IMR-90 (cell line): Measurements from ENCODE around the gene MYH9. TPM values are rescaled to one million over a fixed set of nuclear protein-coding genes. Genes with fewer than 3 reads are reported as not detected.

Experiments used
- ATAC-seq: fragments of 200-7000 bp; cut with Tn5 transposase; 2 replicates; pipeline ENCODE4 v1.9.1; 2020; ENCODE audit warnings: low read depth, mild to moderate bottlenecking, moderate library complexity
- BruUV-seq: library from RNA; stranded (reverse); fragments of 400-500 nt; replicated peaks from 2 replicates; lab custom pipeline; 2021; lab: Mats Ljungman, UMichigan
- CTCF ChIA-PET: fragments of 300-600 bp; formaldehyde crosslinking; extraction: SDS; loops from one replicate; lab custom pipeline; 2021; ENCODE audit warnings: antibody characterized with exemption; lab: Yijun Ruan, JAX
- POLR2A ChIA-PET: fragments of 300-600 bp; sonication (Branson Sonifier 250); formaldehyde crosslinking; loops from one replicate; lab custom pipeline; 2022; ENCODE audit warnings: antibody characterized with exemption; ENCODE audit not compliant: unreplicated experiment; lab: Charles Lee
- DNase-seq: peaks from one replicate; pipeline ENCODE4 v3.0.0; 2013
- H2AFZ ChIP-seq: replicated peaks from 2 replicates; pipeline ENCODE3; 2013; ENCODE audit warnings: low read length, mild to moderate bottlenecking; ENCODE audit not compliant: poor library complexity
- H2AK5ac ChIP-seq: 2 replicates; pipeline ENCODE4 v1.6.1; 2013; ENCODE audit warnings: low read depth, low read length, inconsistent platforms
- H2AK9ac ChIP-seq: replicated peaks from 2 replicates; pipeline ENCODE3; 2013; ENCODE audit warnings: mild to moderate bottlenecking, low read depth, low read length, moderate library complexity; ENCODE audit not compliant: poor library complexity
- H2BK120ac ChIP-seq: 2 replicates; pipeline ENCODE4 v1.6.1; 2013; ENCODE audit warnings: low read depth, low read length, inconsistent platforms
- H2BK15ac ChIP-seq: 3 replicates; pipeline ENCODE4 v1.6.1; 2013; ENCODE audit warnings: low read depth, low read length, inconsistent platforms
- H2BK20ac ChIP-seq: 2 replicates; pipeline ENCODE4 v1.6.1; 2013; ENCODE audit warnings: low read depth, mild to moderate bottlenecking, inconsistent platforms, low read length, moderate library complexity
- H2BK5ac ChIP-seq: 2 replicates; pipeline ENCODE4 v1.6.1; 2013; ENCODE audit warnings: mild to moderate bottlenecking, low read depth, low read length, inconsistent platforms; ENCODE audit not compliant: poor library complexity, severe bottlenecking
- H3K14ac ChIP-seq: replicated peaks from 2 replicates; pipeline ENCODE4 v1.6.1; 2013; ENCODE audit warnings: low read depth, low read length, inconsistent platforms
- H3K18ac ChIP-seq: 2 replicates; pipeline ENCODE4 v1.6.1; 2013; ENCODE audit warnings: low read depth, low read length, control low read depth
- H3K23ac ChIP-seq: 2 replicates; pipeline ENCODE4 v1.6.1; 2013; ENCODE audit warnings: low read depth, low read length, inconsistent platforms
- H3K27ac ChIP-seq: 2 replicates; pipeline ENCODE4 v1.5.1; 2013; ENCODE audit warnings: mild to moderate bottlenecking, control low read depth, low read length; ENCODE audit not compliant: insufficient read depth
- H3K27me3 ChIP-seq: 2 replicates; pipeline ENCODE4 v1.6.1; 2013; ENCODE audit warnings: low read length; ENCODE audit not compliant: control insufficient read depth, insufficient read depth
- H3K36me3 ChIP-seq: 2 replicates; pipeline ENCODE4 v1.6.1; 2013; ENCODE audit warnings: low read length, mixed read lengths; ENCODE audit not compliant: control insufficient read depth, insufficient read depth
- H3K4ac ChIP-seq: 2 replicates; pipeline ENCODE4 v1.6.1; 2013; ENCODE audit warnings: low read depth, low read length, inconsistent platforms
- H3K4me1 ChIP-seq: 2 replicates; pipeline ENCODE4 v1.6.1; 2013; ENCODE audit warnings: low read length, mixed read lengths; ENCODE audit not compliant: control insufficient read depth, insufficient read depth
- H3K4me2 ChIP-seq: 2 replicates; pipeline ENCODE4 v1.6.1; 2013; ENCODE audit warnings: low read depth, mild to moderate bottlenecking, control low read depth, low read length, moderate library complexity
- H3K4me3 ChIP-seq: 2 replicates; pipeline ENCODE4 v1.5.1; 2013; ENCODE audit warnings: low read depth, mild to moderate bottlenecking, control low read depth, low read length, moderate library complexity; ENCODE audit not compliant: insufficient read depth
- H3K56ac ChIP-seq: 2 replicates; pipeline ENCODE4 v1.6.1; 2013; ENCODE audit warnings: low read length, inconsistent platforms; ENCODE audit not compliant: insufficient read depth; ENCODE audit errors: extremely low read depth
- H3K79me1 ChIP-seq, 2 experiments: 2 replicates each; pipeline ENCODE4 v1.6.1; 2013; ENCODE audit warnings: low read length in 2 of 2, inconsistent platforms in 1 of 2, low read depth in 1 of 2
- H3K9ac ChIP-seq: 2 replicates; pipeline ENCODE4 v1.6.1; 2013; ENCODE audit warnings: low read depth, low read length, control low read depth
- H3K9me1 ChIP-seq: 2 replicates; pipeline ENCODE4 v1.6.1; 2013; ENCODE audit warnings: low read length, inconsistent platforms; ENCODE audit not compliant: insufficient read depth
- H3K9me3 ChIP-seq: 2 replicates; pipeline ENCODE4 v1.6.1; 2013; ENCODE audit warnings: low read length; ENCODE audit not compliant: control insufficient read depth, insufficient read depth
- H4K20me1 ChIP-seq: 2 replicates; pipeline ENCODE4 v1.6.1; 2013; ENCODE audit warnings: low read length, inconsistent platforms; ENCODE audit not compliant: insufficient read depth
- H4K5ac ChIP-seq: 2 replicates; pipeline ENCODE4 v1.6.1; 2013; ENCODE audit warnings: mild to moderate bottlenecking, low read depth, low read length, control low read depth
- H4K8ac ChIP-seq, 2 experiments: 2 replicates each; pipeline ENCODE4 v1.6.1; 2013; ENCODE audit warnings: low read depth in 2 of 2, low read length in 2 of 2, control low read depth in 1 of 2, inconsistent platforms in 1 of 2
- H4K91ac ChIP-seq: 2 replicates; pipeline ENCODE4 v1.6.1; 2013; ENCODE audit warnings: low read depth, low read length, inconsistent platforms; ENCODE audit not compliant: insufficient read depth
- BHLHE40 ChIP-seq: fragments of 150-350 bp; IDR thresholded peaks from 2 replicates; pipeline ENCODE4 v1.6.1; 2016; ENCODE audit warnings: mild to moderate bottlenecking, low read depth, low read length
- CHD1 ChIP-seq: IDR thresholded peaks from 2 replicates; pipeline ENCODE4 v1.6.1; 2012; ENCODE audit warnings: low read depth, low read length, improper control_type of control experiment
- FOS ChIP-seq: fragments of 150-350 bp; IDR thresholded peaks from 2 replicates; pipeline ENCODE4 v1.6.1; 2016; ENCODE audit warnings: low read depth, low read length
- MXI1 ChIP-seq: IDR thresholded peaks from 2 replicates; pipeline ENCODE4 v1.6.1; 2012; ENCODE audit warnings: low read depth, mild to moderate bottlenecking, low read length, moderate library complexity, borderline replicate concordance
- NFE2L2 ChIP-seq: fragments of 150-350 bp; IDR thresholded peaks from 2 replicates; pipeline ENCODE4 v1.6.1; 2016; ENCODE audit warnings: low read depth, mild to moderate bottlenecking, low read length
- POLR2A ChIP-seq: IDR thresholded peaks from 2 replicates; pipeline ENCODE4 v1.6.1; 2012; ENCODE audit warnings: mild to moderate bottlenecking, low read depth, low read length
- RAD21 ChIP-seq: IDR thresholded peaks from 2 replicates; pipeline ENCODE4 v1.6.1; 2012; ENCODE audit warnings: low read length, improper control_type of control experiment
- SMC3 ChIP-seq: fragments of 150-350 bp; IDR thresholded peaks from 2 replicates; pipeline ENCODE4 v1.6.1; 2016; ENCODE audit warnings: low read depth, mild to moderate bottlenecking, antibody characterized with exemption, low read length, moderate library complexity
- WGBS, 2 experiments: methylation state at CpG; one replicate each; pipeline versions ENCODE4 v1.1.5 to v1.1.7; 2013; ENCODE audit warnings: missing lambda C conversion rate in 2 of 2; ENCODE audit not compliant: insufficient read length in 1 of 2; ENCODE audit errors: extremely low coverage in 2 of 2; 5-methylcytosine and 5-hydroxymethylcytosine counted together
- dilution Hi-C: fragments of 300-500 bp; cut with HindIII; formaldehyde crosslinking; loops from one replicate; pipeline ENCODE4 v1.14.3; 2018; ENCODE audit warnings: low sequenced_read_pairs; ENCODE audit not compliant: unreplicated experiment
- in situ Hi-C: fragments of 300-500 bp; cut with MboI; formaldehyde crosslinking; loops from 3 replicates; pipeline ENCODE4 v1.14.3; 2019; ENCODE audit warnings: low sequenced_read_pairs, inconsistent platforms, mixed read lengths
- intact Hi-C: fragments of 100-400 bp; cut with micrococcal nuclease; formaldehyde crosslinking; loops from 2 replicates; pipeline ENCODE4 v1.10.0; 2022
- polyA plus RNA-seq, 3 experiments: library from polyadenylated mRNA; depleted of rRNA; stranded (reverse); fragments of >200 nt; gene quantifications; 2 replicates each; pipeline ENCODE4 v1.2.3, GENCODE V29; 2012; ENCODE audit warnings: low replicate concordance in 1 of 3
- total RNA-seq: library from RNA; depleted of rRNA; stranded (reverse); fragments of >200 nt; gene quantifications from 2 replicates; pipeline ENCODE4 v1.2.3, GENCODE V29; 2012

MYH9 gene
- total and polyA plus RNA-seq, 2 of the 4 experiments (the other 2 are of a cell fraction), result 475 to 554 TPM

- Histone ChIP-seq H4K8ac (no peak overlapping the region), H3K79me1 (peaks cover 0 to 46% of the 10 kb centered on the region in 2 experiments; a peak in 2 of 4 replicates), H4K91ac (no peak overlapping the region), H2AK9ac (no peak overlapping the region), H3K23ac (peak overlapping the region; percentile 41; the same call in 1 of the 2 replicates), H2BK15ac (no peak overlapping the region), H3K9ac (no peak overlapping the region; the same call in 1 of the 2 replicates), H3K36me3 (peaks cover 51% of the 10 kb centered on the region), H2BK120ac (no peak overlapping the region), H3K4ac (no peak overlapping the region), H4K5ac (no peak overlapping the region), H3K27ac (0 out of 2 replicates have a peak overlapping the region, but pooled peaks have one; percentile 1), H2AK5ac (no peak overlapping the region), H3K4me2 (peak overlapping the region; percentile 13; the same call in 1 of the 2 replicates), H2AFZ (no peak overlapping the region), H3K9me3 (no peaks in the 10 kb centered on the region), H3K14ac (no peak overlapping the region), H3K9me1 (peaks cover 29% of the 10 kb centered on the region), H3K56ac (no peak overlapping the region), H4K20me1 (peaks cover 100% of the 10 kb centered on the region), H3K4me1 (peaks cover 44% of the 10 kb centered on the region), H2BK5ac (no peak overlapping the region), H3K18ac (no peak overlapping the region), H3K4me3 (no peak overlapping the region), H2BK20ac (no peak overlapping the region), H3K27me3 (no peaks in the 10 kb centered on the region)
- intact Hi-C loops, result no loop called here
- in situ Hi-C loops, result no loop called here
- WGBS, 2 experiments, result 67% methylated on average over 4 of the region's 14 CpGs; no CpG with 5 or more reads in 1 of the 2 experiments
- no TSS peak for BruUV-seq
- ChIA-PET POLR2A (interaction anchor here (1.1 kb wide), 1 partner anchor 12 kb away, joined by 3 read pairs; no protein-coding TSS in a partner anchor), CTCF (no interaction called here)
- DNase-seq (no peak), ATAC-seq (no peak)
- TF ChIP-seq NFE2L2 (no peak), FOS (no peak), SMC3 (no peak), CHD1 (no peak), MXI1 (no peak), BHLHE40 (no peak), POLR2A (no peak), RAD21 (no peak)
- dilution Hi-C loops, result no loop called here
Observed at GRCh38 chr22:36377022-36377631, 10.6 kb downstream of the MYH9 start.
